GM12892 (cell line): ENCODE measurements around the gene SHMT2.

Experiments used
- DNase-seq: peaks from one replicate; pipeline ENCODE4 v3.0.0; 2011; ENCODE audit not compliant: insufficient read length
- FAIRE-seq: peaks from 2 replicates; lab custom pipeline; 2011; peaks lifted over from hg19 to GRCh38; lab: Jason Lieb, UNC
- POLR2A ChIP-seq: IDR thresholded peaks from 2 replicates; pipeline ENCODE4 v1.6.1; 2011; ENCODE audit warnings: low read depth, low read length, control low read depth
- POLR2AphosphoS5 ChIP-seq: IDR thresholded peaks from 2 replicates; pipeline ENCODE4 v1.6.1; 2011; ENCODE audit warnings: low read depth, low read length, control low read depth
- TAF1 ChIP-seq: IDR thresholded peaks from 2 replicates; pipeline ENCODE4 v1.6.1; 2011; ENCODE audit warnings: low read depth, mild to moderate bottlenecking, control low read depth, low read length, borderline replicate concordance

SHMT2 gene

DNA sequence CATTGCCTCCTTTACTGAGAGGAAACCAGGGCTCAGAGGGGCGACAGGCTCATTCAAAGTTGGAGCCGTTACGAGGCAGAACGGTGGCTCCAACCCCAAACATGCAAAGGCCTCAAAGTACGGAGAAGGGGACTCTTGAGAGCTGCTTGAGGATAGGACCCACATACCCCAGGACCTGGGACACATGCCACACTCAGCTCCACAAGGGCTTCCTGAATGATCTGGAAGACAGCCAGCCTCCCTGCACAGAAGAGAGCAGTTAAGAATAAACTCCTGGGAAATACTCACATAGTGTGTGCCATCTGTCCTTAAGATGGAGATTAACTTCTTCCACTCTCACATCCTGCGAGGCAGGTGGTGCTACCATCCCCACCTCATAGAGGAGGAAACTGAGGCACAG, 39.5 kb upstream of the SHMT2 start:
- DNase-seq (no peak), FAIRE-seq (no peak)
- TF ChIP-seq TAF1 (no peak), POLR2A (no peak), POLR2AphosphoS5 (no peak)

DNA sequence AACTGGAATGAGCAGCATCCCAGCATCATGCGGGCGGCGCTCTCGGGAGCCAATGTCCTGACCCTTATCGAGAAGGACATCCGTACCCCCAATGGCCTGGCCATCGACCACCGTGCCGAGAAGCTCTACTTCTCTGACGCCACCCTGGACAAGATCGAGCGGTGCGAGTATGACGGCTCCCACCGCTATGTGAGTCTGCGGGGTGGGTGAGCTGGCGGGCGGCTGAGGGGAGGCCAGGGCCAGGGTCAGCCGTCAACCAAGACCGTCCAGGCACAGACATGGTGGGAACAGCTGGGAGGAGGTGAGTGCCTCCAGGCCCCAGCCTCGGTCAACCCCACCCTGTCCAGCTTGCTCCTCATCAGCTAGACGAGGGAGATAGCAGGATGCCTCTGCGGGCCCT, 38.7 kb upstream of the SHMT2 start:
- DNase-seq (no peak), FAIRE-seq (no peak)
- no peak for TF ChIP-seq TAF1
- TF ChIP-seq POLR2A, result no peak
- no peak for TF ChIP-seq POLR2AphosphoS5

GRCh38 chr12:57191410-57191809, 38.1 kb upstream of the SHMT2 start:
- no peak for DNase-seq
- no peak for FAIRE-seq
- TF ChIP-seq TAF1 (no peak), POLR2A (no peak), POLR2AphosphoS5 (no peak)

- no peak for TF ChIP-seq POLR2AphosphoS5
- TF ChIP-seq POLR2A, result no peak
- TF ChIP-seq TAF1, result no peak
- FAIRE-seq, result no peak
Observed at GRCh38 chr12:57192920-57193319, 36.6 kb upstream of the SHMT2 start.

DNA sequence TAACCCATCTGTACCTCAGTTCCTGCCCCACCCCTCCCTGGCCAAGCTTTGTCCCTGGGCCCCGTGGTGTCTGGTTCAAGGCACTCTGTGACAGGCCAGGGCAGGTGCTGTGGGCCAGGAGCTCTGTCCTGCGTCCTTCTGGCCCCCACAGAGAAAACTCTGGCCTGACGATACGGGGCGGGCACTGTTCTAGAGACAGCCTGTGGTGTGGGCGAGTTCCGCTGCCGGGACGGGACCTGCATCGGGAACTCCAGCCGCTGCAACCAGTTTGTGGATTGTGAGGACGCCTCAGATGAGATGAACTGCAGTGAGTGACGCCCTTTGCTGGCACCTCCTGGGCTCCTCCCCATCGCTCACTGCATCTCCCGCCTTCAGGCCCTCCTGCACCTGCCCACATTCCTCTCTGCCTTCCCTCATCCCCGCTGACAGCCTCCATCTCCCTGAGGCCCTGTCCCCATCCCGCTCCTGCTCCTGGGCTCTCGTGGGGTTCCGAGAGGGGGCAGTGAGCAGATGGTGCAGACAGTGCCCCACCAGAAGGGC, 35.7 kb upstream of the SHMT2 start:
- TF ChIP-seq POLR2A (no peak), POLR2AphosphoS5 (no peak), TAF1 (no peak)
- FAIRE-seq, result no peak
- DNase-seq, result no peak

More at GRCh38 chr12:57192920-57193319, 36.6 kb upstream of the SHMT2 start:
- DNase-seq, result no peak

DNA sequence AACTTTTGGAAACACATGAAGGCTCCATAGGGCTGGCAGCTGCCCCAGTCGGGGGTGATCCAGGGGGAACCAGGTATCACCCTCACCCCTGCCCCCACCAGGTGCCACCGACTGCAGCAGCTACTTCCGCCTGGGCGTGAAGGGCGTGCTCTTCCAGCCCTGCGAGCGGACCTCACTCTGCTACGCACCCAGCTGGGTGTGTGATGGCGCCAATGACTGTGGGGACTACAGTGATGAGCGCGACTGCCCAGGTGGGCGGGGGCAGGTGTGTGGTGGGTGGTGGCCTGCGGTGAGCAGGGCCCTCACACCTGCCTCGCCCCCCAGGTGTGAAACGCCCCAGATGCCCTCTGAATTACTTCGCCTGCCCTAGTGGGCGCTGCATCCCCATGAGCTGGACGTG, 35.3 kb upstream of the SHMT2 start:
- TF ChIP-seq POLR2A (no peak), POLR2AphosphoS5 (no peak), TAF1 (no peak)
- DNase-seq (no peak), FAIRE-seq (no peak)

DNA sequence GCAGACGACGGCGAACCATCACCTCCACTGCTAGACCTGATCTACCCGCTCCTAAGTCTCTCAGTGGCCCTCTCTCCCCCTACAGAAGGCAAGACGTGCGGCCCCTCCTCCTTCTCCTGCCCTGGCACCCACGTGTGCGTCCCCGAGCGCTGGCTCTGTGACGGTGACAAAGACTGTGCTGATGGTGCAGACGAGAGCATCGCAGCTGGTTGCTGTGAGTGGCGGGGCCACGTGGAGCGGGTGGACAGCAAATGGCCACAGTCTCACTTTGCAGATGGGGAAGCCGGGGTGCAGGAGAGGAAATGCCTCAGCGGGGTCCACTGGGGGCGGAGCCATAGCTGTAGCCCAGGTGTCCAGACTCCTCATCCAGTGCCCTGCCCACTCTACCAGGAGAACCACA, 34.3 kb upstream of the SHMT2 start:
- TF ChIP-seq POLR2A, result no peak
- TF ChIP-seq TAF1, result no peak
- TF ChIP-seq POLR2AphosphoS5, result no peak
- DNase-seq (no peak), FAIRE-seq (no peak)

DNA sequence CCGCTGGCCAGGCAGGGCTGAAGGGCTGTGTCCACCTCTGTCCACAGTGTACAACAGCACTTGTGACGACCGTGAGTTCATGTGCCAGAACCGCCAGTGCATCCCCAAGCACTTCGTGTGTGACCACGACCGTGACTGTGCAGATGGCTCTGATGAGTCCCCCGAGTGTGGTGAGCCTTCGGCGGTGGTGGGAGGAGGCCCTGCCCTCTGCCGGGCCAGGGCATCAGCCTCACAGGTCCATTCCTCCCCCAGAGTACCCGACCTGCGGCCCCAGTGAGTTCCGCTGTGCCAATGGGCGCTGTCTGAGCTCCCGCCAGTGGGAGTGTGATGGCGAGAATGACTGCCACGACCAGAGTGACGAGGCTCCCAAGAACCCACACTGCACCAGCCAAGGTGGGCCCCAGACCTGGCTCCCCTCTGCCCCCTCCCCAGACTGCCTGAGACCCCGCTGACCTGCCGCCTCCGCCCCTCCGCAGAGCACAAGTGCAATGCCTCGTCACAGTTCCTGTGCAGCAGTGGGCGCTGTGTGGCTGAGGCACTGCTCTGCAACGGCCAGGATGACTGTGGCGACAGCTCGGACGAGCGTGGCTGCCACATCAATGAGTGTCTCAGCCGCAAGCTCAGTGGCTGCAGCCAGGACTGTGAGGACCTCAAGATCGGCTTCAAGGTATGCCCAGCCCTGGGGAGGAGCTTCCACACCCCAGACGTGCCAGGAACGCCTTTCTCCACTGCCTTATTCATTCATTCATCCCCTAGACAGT, 33.7 kb upstream of the SHMT2 start:
- TF ChIP-seq POLR2A (no peak), TAF1 (no peak), POLR2AphosphoS5 (no peak)
- FAIRE-seq, result no peak
- DNase-seq, result no peak

- no peak for DNase-seq
- TF ChIP-seq POLR2AphosphoS5 (no peak), TAF1 (no peak), POLR2A (no peak)
- no peak for FAIRE-seq
Observed at GRCh38 chr12:57196439-57196838, 33.1 kb upstream of the SHMT2 start.

DNA sequence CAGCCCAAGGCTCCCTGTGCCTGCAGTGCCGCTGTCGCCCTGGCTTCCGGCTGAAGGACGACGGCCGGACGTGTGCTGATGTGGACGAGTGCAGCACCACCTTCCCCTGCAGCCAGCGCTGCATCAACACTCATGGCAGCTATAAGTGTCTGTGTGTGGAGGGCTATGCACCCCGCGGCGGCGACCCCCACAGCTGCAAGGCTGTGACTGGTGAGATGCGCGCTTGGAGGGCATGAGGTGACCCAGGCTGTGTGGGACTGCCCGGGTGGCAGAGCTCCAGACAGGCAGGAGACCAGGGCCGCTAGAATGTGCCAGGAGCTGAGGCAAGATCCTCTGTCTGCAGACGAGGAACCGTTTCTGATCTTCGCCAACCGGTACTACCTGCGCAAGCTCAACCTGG, 32.6 kb upstream of the SHMT2 start:
- no peak for TF ChIP-seq TAF1
- DNase-seq (no peak), FAIRE-seq (no peak)

GRCh38 chr12:57198329-57198728, 31.2 kb upstream of the SHMT2 start:
- FAIRE-seq (no peak), DNase-seq (no peak)
- no peak for TF ChIP-seq POLR2A
- TF ChIP-seq TAF1, result no peak
- no peak for TF ChIP-seq POLR2AphosphoS5

- FAIRE-seq, result no peak
- DNase-seq, result no peak
- TF ChIP-seq TAF1 (no peak), POLR2A (no peak), POLR2AphosphoS5 (no peak)
Observed at GRCh38 chr12:57199191-57199590, 30.3 kb upstream of the SHMT2 start.
